Stimulated activated CD8-positive, alpha-beta memory T cell treated with anti-CD3 and anti-CD28 coated beads, Interleukin-7, amount 100 ng/mL, for 24 hours (primary cell): ENCODE results near the gene CILP.
"Not testable (repeated sequence)": the region's sequence is repeated elsewhere in the genome, so short reads cannot be mapped to it uniquely, and the experiment has no call there.

ENCODE experiments used
- DNase-seq: peaks from one replicate; pipeline ENCODE4 v3.0.0-alpha.2; 2020; ENCODE audit warnings: low read depth

Gene CILP

GRCh38 chr15:65192016-65192415 lies 19.3 kb downstream of the CILP start:
- DNase-seq: no peak

GRCh38 chr15:65189102-65189740 lies 22.1 kb downstream of the CILP start:
- no peak for DNase-seq

- DNase-seq: not testable (repeated sequence)
Observed at GRCh38 chr15:65188472-65188871, 22.8 kb downstream of the CILP start.

GRCh38 chr15:65184868-65185717 lies 26.2 kb downstream of the CILP start, which contains the start of gene CLPX:
Gene CLPX, minus strand, starts transcription at chr15:65185342. Its CDS starts 189 bp downstream, at chr15:65185153.
- DNase-seq: peak; percentile 70

GRCh38 chr15:65184305-65184867 lies 26.9 kb downstream of the CILP start:
- peak; percentile 14 for DNase-seq

DNA sequence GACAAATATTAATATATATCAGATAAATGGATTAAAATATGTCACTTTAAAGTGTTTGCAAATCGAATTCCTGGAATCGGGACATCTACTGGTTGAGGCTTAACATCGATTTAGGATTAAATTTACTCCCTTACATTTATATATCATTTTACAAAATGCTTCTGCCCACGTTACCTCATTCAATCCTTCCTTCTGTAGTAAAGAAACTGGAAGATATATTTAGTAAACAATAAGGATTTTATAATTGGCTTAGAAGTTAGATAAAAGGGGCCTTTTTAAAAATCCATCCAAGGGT lies 27.5 kb downstream of the CILP start:
- DNase-seq: no peak

- DNase-seq: no peak
Observed at GRCh38 chr15:65182538-65182937, 28.7 kb downstream of the CILP start.

DNA sequence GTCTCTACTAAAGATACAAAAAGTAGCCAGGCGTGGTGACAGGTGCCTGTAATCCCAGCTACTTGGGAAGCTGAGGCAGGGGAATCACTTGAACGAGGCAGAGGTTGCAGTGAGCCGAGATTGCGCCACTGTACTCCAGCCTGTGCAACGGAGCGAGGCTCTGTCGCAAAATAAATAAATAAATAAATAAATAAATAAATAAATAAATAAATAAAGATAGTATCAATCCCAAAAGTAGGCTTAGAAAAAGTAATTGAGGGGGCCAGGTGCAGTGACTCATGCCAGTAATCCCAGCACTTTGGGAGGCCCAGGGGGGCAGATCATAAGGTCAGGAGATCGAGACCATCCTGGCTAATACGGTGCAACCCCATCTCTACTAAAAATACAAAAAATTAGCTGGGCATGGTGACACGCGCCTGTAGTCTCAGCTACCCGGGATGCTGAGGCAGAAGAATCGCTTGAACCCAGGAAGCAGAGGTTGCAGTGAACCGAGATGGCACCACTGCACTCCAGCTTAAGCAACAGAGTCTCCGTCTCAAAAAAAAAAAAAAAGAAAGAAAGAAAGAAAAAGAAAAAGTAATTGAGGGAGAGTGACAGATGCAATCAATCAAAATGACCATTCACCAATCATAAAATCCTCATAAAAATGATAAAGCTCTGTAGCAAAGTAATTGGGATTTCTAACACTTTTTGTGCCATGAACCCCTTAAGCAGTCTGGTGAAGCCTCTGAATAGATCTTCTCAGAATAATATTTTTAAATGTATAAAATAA lies 29.5 kb downstream of the CILP start:
- DNase-seq: not testable (repeated sequence)

DNA sequence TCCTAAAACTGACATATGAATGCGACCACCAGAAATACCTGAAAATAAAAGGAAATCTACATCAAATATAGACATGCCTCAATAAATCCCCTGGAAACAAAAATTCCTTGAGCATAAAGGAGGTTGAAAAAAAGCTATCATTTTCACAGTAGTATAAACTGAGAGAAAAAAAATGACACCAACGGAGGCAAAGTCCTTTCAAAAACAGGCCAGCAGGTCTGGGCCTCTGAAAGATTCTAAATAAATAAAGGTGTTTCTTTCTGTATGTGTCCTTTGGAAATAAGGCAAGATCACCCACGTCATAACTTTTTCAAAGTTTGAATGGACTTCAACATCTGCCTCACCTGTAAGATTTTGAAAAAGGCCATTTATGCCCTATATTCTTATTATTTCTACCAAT lies 31.1 kb downstream of the CILP start:
- no peak for DNase-seq

GRCh38 chr15:65177901-65178300 lies 33.4 kb downstream of the CILP start:
- DNase-seq: no peak

- DNase-seq: no peak
Observed at GRCh38 chr15:65176056-65176455, 35.2 kb downstream of the CILP start.

DNA sequence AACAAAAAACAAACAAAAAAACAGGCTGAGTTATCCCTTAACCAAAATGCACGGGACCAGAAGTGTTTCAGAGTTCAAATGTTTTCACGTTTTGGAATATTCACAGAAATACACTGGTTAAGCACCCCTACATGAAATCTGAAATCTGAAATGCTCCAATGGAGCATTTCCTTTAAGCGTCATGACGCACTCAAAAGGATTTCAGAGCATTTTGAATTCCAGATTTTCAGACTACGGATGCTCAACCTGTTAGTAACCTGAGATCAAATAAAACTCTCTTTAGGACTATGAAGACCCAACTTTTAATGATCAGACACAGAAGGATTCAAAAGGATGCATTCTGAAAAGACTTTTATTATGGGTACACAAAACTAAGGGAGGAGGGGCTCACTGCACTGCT lies 35.8 kb downstream of the CILP start:
- DNase-seq: no peak

GRCh38 chr15:65174509-65174908 lies 36.8 kb downstream of the CILP start:
- DNase-seq: no peak

DNA sequence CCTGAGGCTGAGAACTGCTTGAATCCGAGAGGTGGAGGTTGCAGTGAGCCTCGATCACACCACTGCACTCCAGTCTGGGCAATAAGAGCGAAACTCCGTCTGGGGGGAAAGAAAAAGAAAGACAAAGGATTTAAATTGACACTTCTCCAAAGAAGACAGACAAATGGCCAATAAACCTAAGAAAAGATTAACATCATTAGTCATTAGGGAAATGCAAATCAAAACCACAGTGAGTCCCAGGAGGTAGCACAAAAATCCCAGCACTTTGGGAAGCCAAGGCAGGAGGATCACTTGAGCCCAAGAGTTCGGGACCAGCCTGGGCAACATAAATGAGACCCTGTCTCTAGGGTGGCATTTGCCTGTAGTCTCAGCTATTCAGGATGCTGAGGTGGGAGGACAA lies 38.7 kb downstream of the CILP start:
- no peak for DNase-seq

GRCh38 chr15:65171428-65171827 lies 39.8 kb downstream of the CILP start:
- no peak for DNase-seq

GRCh38 chr15:65165875-65166274 lies 45.4 kb downstream of the CILP start:
- no peak for DNase-seq

DNA sequence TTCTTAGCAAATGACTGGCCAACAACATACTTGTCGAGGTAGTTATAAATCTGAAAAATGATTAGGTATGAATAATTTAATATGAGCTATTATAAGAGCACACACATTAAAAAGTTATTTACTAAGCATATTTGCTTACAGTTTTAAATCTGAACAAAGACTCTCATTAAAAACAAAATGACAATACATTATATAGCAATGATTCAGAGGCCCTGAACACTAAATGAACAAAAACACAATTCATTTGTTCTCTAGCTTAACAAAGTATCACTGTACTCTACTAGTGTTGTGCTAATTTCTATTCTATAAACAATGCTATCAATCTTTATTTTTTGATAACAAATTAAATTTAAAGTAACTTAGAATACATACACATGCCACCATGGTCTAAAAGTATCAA lies 47.1 kb downstream of the CILP start:
- DNase-seq: no peak

- no peak for DNase-seq
Observed at GRCh38 chr15:65163041-65163440, 48.2 kb downstream of the CILP start.

DNA sequence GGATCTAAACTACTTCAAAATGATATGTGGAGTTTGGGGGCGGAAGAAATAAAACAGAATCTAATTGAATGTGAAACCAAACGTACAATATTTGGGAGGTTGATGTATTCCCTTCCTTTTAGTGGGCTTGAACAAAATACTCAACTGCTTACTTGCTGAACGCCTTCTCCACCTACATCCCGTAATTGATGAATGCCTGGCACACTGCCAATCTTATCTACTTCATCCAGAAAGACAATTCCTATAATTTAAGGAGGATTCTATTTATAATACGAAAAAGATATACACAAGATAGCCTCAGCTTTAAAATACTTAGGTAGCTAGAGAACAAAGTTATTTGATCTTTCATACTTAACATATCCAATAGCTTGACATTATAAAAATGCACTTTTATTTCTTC lies 54.6 kb downstream of the CILP start:
- no peak for DNase-seq

DNA sequence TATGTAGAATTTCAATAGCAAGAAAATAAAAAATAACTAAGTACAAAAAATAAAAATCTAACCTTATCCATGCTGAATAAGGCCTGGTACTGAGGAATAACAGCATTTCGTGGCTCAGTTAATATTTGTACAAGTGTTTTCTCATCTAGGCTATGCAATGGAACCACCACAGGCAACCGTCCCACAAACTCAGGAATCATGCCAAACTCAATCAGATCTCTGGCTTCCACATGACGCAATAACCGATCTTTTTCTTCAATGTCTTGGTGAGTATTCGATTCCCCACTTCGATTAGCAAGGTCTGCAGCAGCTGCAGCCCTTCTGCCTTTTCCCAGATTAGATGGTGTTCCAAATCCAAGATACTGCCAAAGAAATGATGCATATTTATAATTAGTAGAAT lies 56.6 kb downstream of the CILP start:
- no peak for DNase-seq

DNA sequence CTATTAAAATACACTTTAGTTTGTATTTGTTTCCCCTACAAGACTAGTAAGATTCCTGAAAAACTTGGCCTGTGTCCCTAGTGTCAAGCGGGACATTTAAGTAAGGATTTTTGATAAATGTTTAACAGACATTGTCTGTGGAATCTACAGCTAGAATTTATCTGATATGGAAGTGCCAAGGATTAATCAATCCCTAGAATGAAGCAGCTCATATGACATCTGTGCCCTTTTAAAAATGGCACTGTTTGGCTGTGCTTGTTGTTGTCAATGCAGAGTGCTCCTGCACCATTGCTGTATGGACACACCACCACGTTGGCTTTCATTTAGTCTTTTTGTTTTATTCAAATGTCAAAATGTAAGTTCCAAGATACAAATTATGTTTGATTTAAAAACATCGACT lies 63.4 kb downstream of the CILP start:
- DNase-seq: no peak

DNA sequence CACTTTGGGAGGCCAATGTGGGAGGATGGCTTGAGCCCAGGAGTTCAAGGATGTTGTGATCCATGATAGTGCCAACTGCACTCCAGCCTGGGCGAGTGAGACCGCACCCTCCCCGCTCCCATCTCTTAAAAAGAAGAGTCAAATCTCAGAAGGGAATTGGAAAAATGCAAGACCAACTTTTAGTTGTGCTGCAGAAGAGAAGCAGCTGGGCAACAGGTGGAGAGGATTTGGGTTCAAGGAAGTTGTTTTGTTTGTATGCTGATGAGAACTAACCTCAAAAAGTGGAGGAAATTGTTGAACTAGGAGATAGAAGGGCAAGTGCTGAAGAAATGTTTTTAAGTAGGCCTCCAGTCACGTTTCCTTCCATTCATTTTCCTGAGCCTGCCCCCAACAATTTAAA lies 64.8 kb downstream of the CILP start:
- no peak for DNase-seq
